Erythroblast (primary cell): ENCODE measurements around the gene SAPCD2.

ENCODE experiments used
- GATA1 ChIP-seq: IDR thresholded peaks from 2 replicates; pipeline ENCODE4 v1.6.1; 2011; ENCODE audit warnings: low read depth, mild to moderate bottlenecking, control low read depth, low read length, moderate library complexity
- POLR2A ChIP-seq: IDR thresholded peaks from 2 replicates; pipeline ENCODE4 v1.6.1; 2011; ENCODE audit warnings: mild to moderate bottlenecking, low read length

DNA sequence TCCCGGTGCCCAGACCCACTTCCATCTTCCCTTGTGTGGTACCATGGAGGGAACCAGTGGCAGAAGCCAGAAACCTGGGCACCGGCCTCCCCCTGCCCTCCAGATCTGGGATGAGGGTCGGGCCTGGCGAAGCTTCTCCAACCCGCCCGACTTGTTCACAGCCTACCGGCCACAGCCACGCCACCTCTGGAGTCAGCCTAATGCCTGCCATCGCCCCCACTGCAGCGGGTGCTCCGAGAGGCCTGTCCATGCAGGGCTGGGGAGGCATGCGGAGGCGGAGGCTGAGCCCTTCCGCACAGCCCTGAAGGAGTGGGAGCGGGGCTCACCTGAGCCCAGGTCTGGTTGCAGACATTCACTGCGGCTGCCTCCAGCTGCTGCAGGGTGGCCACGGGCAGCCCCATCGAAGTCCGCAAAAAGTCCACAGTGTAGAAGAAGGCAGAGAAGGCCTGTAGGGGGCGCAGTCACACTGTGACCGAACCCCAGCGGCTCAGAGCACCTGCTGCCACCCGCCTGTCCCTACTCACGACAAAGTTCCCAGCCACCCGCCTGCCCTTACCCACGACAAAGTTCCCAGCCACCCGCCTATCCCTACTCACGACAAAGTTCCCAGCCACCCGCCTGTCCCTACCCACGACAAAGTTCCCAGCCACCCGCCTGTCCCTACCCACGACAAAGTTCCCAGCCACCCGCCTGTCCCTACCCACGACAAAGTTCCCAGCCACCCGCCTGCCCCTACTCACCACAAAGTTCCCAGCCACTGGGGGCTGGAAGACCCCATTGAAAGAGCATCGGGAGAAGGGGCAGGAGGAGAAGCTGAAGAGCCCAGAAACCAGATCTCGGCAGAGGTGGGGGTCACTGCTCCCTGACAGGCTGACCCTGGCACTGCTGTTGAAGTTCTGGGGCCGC, 20.6 kb downstream of the SAPCD2 start:
- TF ChIP-seq POLR2A = no peak
- TF ChIP-seq GATA1 = no peak
